HCT116 (cell line): Measurements from ENCODE around the gene ATP1A2. TPM values are rescaled to one million over a fixed set of nuclear protein-coding genes. Genes with fewer than 3 reads are reported as not detected.

Experiments used
- ATAC-seq: fragments of 200-7000 bp; cut with Tn5 transposase; 2 replicates; pipeline ENCODE4 v1.9.1; 2020; ENCODE audit warnings: mild to moderate bottlenecking, moderate library complexity
- BruUV-seq: library from RNA; stranded (reverse); fragments of 400-500 nt; replicated peaks from 2 replicates; lab custom pipeline; 2021; lab: Mats Ljungman, UMichigan
- CTCF ChIA-PET: fragments of 300-600 bp; sonication (Branson Sonifier 250); formaldehyde crosslinking; loops from one replicate; lab custom pipeline; 2021; ENCODE audit warnings: antibody characterized with exemption; lab: Charles Lee
- POLR2A ChIA-PET: fragments of 300-600, 350-600 bp; sonication (Branson Sonifier 250); formaldehyde crosslinking; loops from one replicate; lab custom pipeline; 2021; ENCODE audit warnings: antibody characterized with exemption; lab: Charles Lee
- RAD21 ChIA-PET, 2 experiments: fragments of 300-600 bp; sonication (Branson Sonifier 250); formaldehyde crosslinking; loops; one replicate each; lab custom pipeline; 2023; ENCODE audit warnings: low total read pairs in 2 of 2; ENCODE audit not compliant: uncharacterized antibody in 2 of 2, unreplicated experiment in 2 of 2, low non-redundant PET in 1 of 2; lab: Charles Lee
- DNase-seq: peaks from one replicate; pipeline ENCODE4 v3.0.0-alpha.2; 2010; ENCODE audit warnings: low read depth, low spot score
- H2AFZ ChIP-seq: fragments of 200-600 bp; shearing (Covaris generic), sonication (generic); 2 replicates; pipeline ENCODE4 v1.6.1; 2017; ENCODE audit warnings: low read depth, mixed run types, mixed read lengths, antibody characterized with exemption, low read length; ENCODE audit not compliant: poor library complexity, severe bottlenecking
- H3K27ac ChIP-seq: 2 replicates; pipeline ENCODE4 v1.5.1; 2012; ENCODE audit warnings: low read depth, low read length
- H3K27me3 ChIP-seq: fragments of 200-600 bp; sonication (generic); 2 replicates; pipeline ENCODE4 v1.6.1; 2016; ENCODE audit warnings: mixed run types, low read length, mixed read lengths; ENCODE audit not compliant: insufficient read depth
- H3K36me3 ChIP-seq, 2 experiments: fragments of 200-500 bp in 1 of 2; fragments of 200-600 bp in 1 of 2; sonication (Bioruptor generic) in 1 of 2; sonication (generic) in 1 of 2; 2 replicates each; pipeline versions ENCODE4 v1.5.1 to v1.6.1; 2014 to 2016; ENCODE audit warnings: low read length in 2 of 2, inconsistent platforms in 1 of 2, mixed read lengths in 1 of 2, mixed run types in 1 of 2; ENCODE audit not compliant: insufficient read depth in 2 of 2, control insufficient read depth in 1 of 2
- H3K4me1 ChIP-seq, 2 experiments: fragments of 200-600 bp in 1 of 2; sonication (generic) in 1 of 2; 2 replicates each; pipeline versions ENCODE4 v1.5.1 to v1.6.1; 2012 to 2017; ENCODE audit warnings: low read length in 2 of 2, inconsistent platforms in 1 of 2, mild to moderate bottlenecking in 1 of 2, mixed read lengths in 1 of 2, mixed run types in 1 of 2, moderate library complexity in 1 of 2; ENCODE audit not compliant: insufficient read depth in 2 of 2, control insufficient read depth in 1 of 2
- H3K4me2 ChIP-seq: fragments of 200-600 bp; sonication (generic); 2 replicates; pipeline ENCODE4 v1.6.1; 2017; ENCODE audit warnings: mixed run types, low read length, mixed read lengths
- H3K4me3 ChIP-seq, 2 experiments: fragments of 200-600 bp in 1 of 2; sonication (generic) in 1 of 2; replicated peaks in 1 of 2; 2 replicates each; pipeline ENCODE4 v1.5.1; 2011 to 2016; ENCODE audit warnings: low read length in 2 of 2, control low read depth in 1 of 2, low read depth in 1 of 2, mild to moderate bottlenecking in 1 of 2, mixed read lengths in 1 of 2, mixed run types in 1 of 2
- H3K79me2 ChIP-seq: fragments of 200-600 bp; sonication (generic); 2 replicates; pipeline ENCODE4 v1.6.1; 2017; ENCODE audit warnings: mild to moderate bottlenecking, mixed run types, low read length, moderate library complexity, mixed read lengths; ENCODE audit not compliant: insufficient read depth
- H3K9ac ChIP-seq: fragments of 200-600 bp; sonication (generic); 2 replicates; pipeline ENCODE4 v1.6.1; 2016; ENCODE audit warnings: low read length, mixed read lengths
- H3K9me2 ChIP-seq: fragments of 200-600 bp; sonication (generic), shearing (Covaris generic); 2 replicates; pipeline ENCODE4 v1.6.1; 2017; ENCODE audit warnings: mixed run types, mild to moderate bottlenecking, moderate library complexity; ENCODE audit not compliant: insufficient read depth
- H3K9me3 ChIP-seq, 2 experiments: fragments of 200-500 bp in 1 of 2; fragments of 200-600 bp in 1 of 2; sonication (Bioruptor generic) in 1 of 2; sonication (generic) in 1 of 2; 2 replicates each; pipeline ENCODE4 v1.6.1; 2014 to 2017; ENCODE audit warnings: low read length in 2 of 2, mixed read lengths in 2 of 2, inconsistent platforms in 1 of 2, low read depth in 1 of 2, mild to moderate bottlenecking in 1 of 2, mixed run types in 1 of 2, moderate library complexity in 1 of 2; ENCODE audit not compliant: control insufficient read depth in 1 of 2, insufficient read depth in 1 of 2
- H4K20me1 ChIP-seq: fragments of 200-600 bp; sonication (generic), shearing (Covaris generic); 2 replicates; pipeline ENCODE4 v1.6.1; 2017; ENCODE audit warnings: mixed run types, mild to moderate bottlenecking, moderate library complexity; ENCODE audit not compliant: insufficient read depth
- ATF3 ChIP-seq: IDR thresholded peaks from 2 replicates; pipeline ENCODE4 v1.6.1; 2012
- CBX3 ChIP-seq: IDR thresholded peaks from 2 replicates; pipeline ENCODE4 v1.6.1; 2012; ENCODE audit warnings: low read depth
- CEBPB ChIP-seq: IDR thresholded peaks from 2 replicates; pipeline ENCODE4 v1.6.1; 2012; ENCODE audit warnings: low read depth
- ELF1 ChIP-seq: IDR thresholded peaks from 2 replicates; pipeline ENCODE4 v1.6.1; 2012; ENCODE audit warnings: low read depth, borderline replicate concordance
- EZH2 ChIP-seq: fragments of 200-600 bp; sonication (generic); IDR thresholded peaks from 2 replicates; pipeline ENCODE4 v1.6.1; 2017; ENCODE audit warnings: antibody characterized with exemption, mixed run types
- EZH2phosphoT487 ChIP-seq: fragments of 200-600 bp; IDR thresholded peaks from 2 replicates; pipeline ENCODE4 v1.6.1; 2018; ENCODE audit warnings: antibody characterized with exemption, borderline replicate concordance
- FOSL1 ChIP-seq: IDR thresholded peaks from 2 replicates; pipeline ENCODE4 v1.6.1; 2012; ENCODE audit warnings: low read depth
- JUND ChIP-seq: IDR thresholded peaks from 2 replicates; pipeline ENCODE4 v1.6.1; 2012
- MAX ChIP-seq: IDR thresholded peaks from 2 replicates; pipeline ENCODE4 v1.6.1; 2012
- POLR2A ChIP-seq: IDR thresholded peaks from 2 replicates; pipeline ENCODE4 v1.7.0; 2011; ENCODE audit warnings: borderline replicate concordance; ENCODE audit not compliant: insufficient read depth, insufficient read length; ENCODE audit errors: extremely low read depth
- RAD21 ChIP-seq: IDR thresholded peaks from 2 replicates; pipeline ENCODE4 v1.6.1; 2012; ENCODE audit warnings: low read depth, mild to moderate bottlenecking
- SP1 ChIP-seq: IDR thresholded peaks from 2 replicates; pipeline ENCODE4 v1.6.1; 2012; ENCODE audit warnings: low read depth
- SRF ChIP-seq: IDR thresholded peaks from 2 replicates; pipeline ENCODE4 v1.6.1; 2012; ENCODE audit warnings: low read depth
- TCF7L2 ChIP-seq: IDR thresholded peaks from 2 replicates; pipeline ENCODE4 v1.7.0; 2011; ENCODE audit warnings: borderline replicate concordance, inconsistent platforms; ENCODE audit not compliant: insufficient read depth, insufficient read length; ENCODE audit errors: extremely low read depth
- YY1 ChIP-seq: IDR thresholded peaks from 2 replicates; pipeline ENCODE4 v1.6.1; 2011; ENCODE audit warnings: low read length, low read depth, moderate library complexity, mild to moderate bottlenecking; ENCODE audit not compliant: insufficient replicate concordance; ENCODE audit errors: extremely low read depth
- ZFX ChIP-seq: fragments of 450-650 bp; IDR thresholded peaks from 2 replicates; pipeline ENCODE4 v1.6.1; 2017
- ZNF274 ChIP-seq: fragments of 200-500 bp; sonication (Bioruptor generic); IDR thresholded peaks from 2 replicates; pipeline ENCODE4 v1.6.1; 2014; ENCODE audit warnings: mild to moderate bottlenecking, low read depth, low read length, inconsistent platforms
- intact Hi-C: fragments of 100-400 bp; cut with micrococcal nuclease; formaldehyde crosslinking; loops from 2 replicates; pipeline ENCODE4 v1.10.0; 2022
- total RNA-seq: library from RNA; stranded (reverse); gene quantifications from one replicate; pipeline ENCODE4 v1.2.1, GENCODE V29; 2021; ENCODE audit not compliant: unreplicated experiment

ATP1A2 gene
- total RNA-seq, 1 experiment from 2014 or later = not detected

- Histone ChIP-seq H3K79me2 (peaks cover 4% of the 10 kb centered on the region; the same call in 1 of the 2 replicates), H3K4me3 (no peak overlapping the region), H3K9ac (no peak overlapping the region), H3K27me3 (no peaks in the 10 kb centered on the region), H3K9me2 (no peaks in the 10 kb centered on the region), H3K27ac (no peak overlapping the region), H4K20me1 (no peaks in the 10 kb centered on the region), H3K9me3 (no peaks in the 10 kb centered on the region), H2AFZ (no peak overlapping the region), H3K4me1 (peaks cover 7 to 16% of the 10 kb centered on the region in 2 experiments), H3K4me2 (no peak overlapping the region), H3K36me3 (no peaks in the 10 kb centered on the region; a peak in 2 of 4 replicates)
- no peak for TF ChIP-seq EZH2phosphoT487
- no peak for TF ChIP-seq EZH2
- no peak for TF ChIP-seq ZFX
- TF ChIP-seq ZNF274 = no peak
- no peak for TF ChIP-seq TCF7L2
- RAD21 ChIA-PET = no interaction called here
- no peak for DNase-seq
- CTCF ChIA-PET = no interaction called here
- POLR2A ChIA-PET = no interaction called here
- no TSS peak for BruUV-seq
- no peak for ATAC-seq
- intact Hi-C loops = no loop called here
These were observed 21.3 kb upstream of the ATP1A2 start for GRCh38 chr1:160094291-160094625.

- Histone ChIP-seq H3K4me1 (peaks cover 9 to 19% of the 10 kb centered on the region in 2 experiments), H3K36me3 (no peaks in the 10 kb centered on the region; a peak in 2 of 4 replicates), H2AFZ (no peak overlapping the region), H3K27ac (no peak overlapping the region), H3K9me3 (no peaks in the 10 kb centered on the region), H4K20me1 (no peaks in the 10 kb centered on the region), H3K9me2 (no peaks in the 10 kb centered on the region), H3K27me3 (no peaks in the 10 kb centered on the region), H3K4me3 (no peak overlapping the region), H3K79me2 (peaks cover 4% of the 10 kb centered on the region; the same call in 1 of the 2 replicates), H3K4me2 (no peak overlapping the region), H3K9ac (no peak overlapping the region)
- no TSS peak for BruUV-seq
- intact Hi-C loops = no loop called here
- POLR2A ChIA-PET = no interaction called here
- RAD21 ChIA-PET = no interaction called here
- DNase-seq (no peak), ATAC-seq (no peak)
- CTCF ChIA-PET = no interaction called here
- TF ChIP-seq MAX (no peak), TCF7L2 (no peak), JUND (no peak), ATF3 (no peak), CEBPB (no peak), SRF (no peak), EZH2phosphoT487 (no peak), FOSL1 (no peak), YY1 (no peak), RAD21 (no peak), SP1 (no peak), ELF1 (no peak), CBX3 (no peak), POLR2A (no peak), EZH2 (no peak), ZFX (no peak)
These were observed 20.8 kb upstream of the ATP1A2 start for GRCh38 chr1:160094806-160095205.
